Non-pigmented ciliary epithelial cell (primary cell): ENCODE measurements around the gene GUCY1B1.
"Not testable (repeated sequence)": the region's sequence is repeated elsewhere in the genome, so short reads cannot be mapped to it uniquely, and the experiment has no call there.

Experiments
- DNase-seq: peaks from one replicate; pipeline ENCODE4 v3.0.0-alpha.2; 2010; ENCODE audit warnings: low read depth

The GUCY1B1 gene

GRCh38 chr4:155762334-155762733 is 3.5 kb downstream of the GUCY1B1 start:
- DNase-seq, result no peak

GRCh38 chr4:155763551-155763950 is 4.7 kb downstream of the GUCY1B1 start:
- DNase-seq, result no peak

GRCh38 chr4:155765149-155765548 is 6.3 kb downstream of the GUCY1B1 start:
- no peak for DNase-seq

GRCh38 chr4:155766622-155767021 is 7.8 kb downstream of the GUCY1B1 start:
- DNase-seq, result no peak

- DNase-seq, result no peak
Measured at GRCh38 chr4:155768370-155768769, 9.5 kb downstream of the GUCY1B1 start.

GRCh38 chr4:155769090-155769489 is 10.3 kb downstream of the GUCY1B1 start:
- no peak for DNase-seq

GRCh38 chr4:155772459-155773195 is 13.8 kb downstream of the GUCY1B1 start:
- DNase-seq, result no peak

GRCh38 chr4:155773196-155773800 is 14.5 kb downstream of the GUCY1B1 start:
- DNase-seq, result no peak

- no peak for DNase-seq
Measured at GRCh38 chr4:155774033-155774432, 15.2 kb downstream of the GUCY1B1 start.

- DNase-seq, result no peak
Measured at GRCh38 chr4:155777971-155778735, 19.3 kb downstream of the GUCY1B1 start.

- DNase-seq, result no peak
Measured at GRCh38 chr4:155780775-155781174, 22.0 kb downstream of the GUCY1B1 start.

GRCh38 chr4:155781249-155781831 is 22.5 kb downstream of the GUCY1B1 start:
- DNase-seq, result no peak

GRCh38 chr4:155784637-155785036 is 25.8 kb downstream of the GUCY1B1 start:
- no peak for DNase-seq

- no peak for DNase-seq
Measured at GRCh38 chr4:155785828-155786227, 27.0 kb downstream of the GUCY1B1 start.

GRCh38 chr4:155787113-155787710 is 28.4 kb downstream of the GUCY1B1 start:
- DNase-seq, result no peak

- DNase-seq, result no peak
Measured at GRCh38 chr4:155789391-155789790, 30.6 kb downstream of the GUCY1B1 start.

- no peak for DNase-seq
Measured at GRCh38 chr4:155789982-155790381, 31.2 kb downstream of the GUCY1B1 start.

GRCh38 chr4:155794589-155795236 is 35.9 kb downstream of the GUCY1B1 start:
- no peak for DNase-seq

GRCh38 chr4:155795991-155796390 is 37.2 kb downstream of the GUCY1B1 start:
- no peak for DNase-seq

GRCh38 chr4:155797581-155797980 is 38.8 kb downstream of the GUCY1B1 start:
- DNase-seq, result not testable (repeated sequence)

- DNase-seq, result no peak
Measured at GRCh38 chr4:155799116-155799793, 40.4 kb downstream of the GUCY1B1 start.
